Measurements from ENCODE around the gene EEFSEC. TPM values are rescaled to one million over a fixed set of nuclear protein-coding genes. Genes with fewer than 3 reads are reported as not detected.

The EEFSEC gene
- total and polyA plus RNA-seq, 8 donors = 5.9 to 9.8 (median 7.4) TPM

- intact Hi-C loops (cut with DNase I) = no loop called here
- 84 to 86% methylated on average over 8 of the region's 8 CpGs for WGBS, 2 donors
- no peak for ATAC-seq
- H3K4me3 ChIP-seq = no peak overlapping the region
- H3K36me3 ChIP-seq = no peaks in the 10 kb centered on the region
- FAIRE-seq = no peak
- peak overlapping the region in 2 of 4 donors; percentile 72 to 82 for H3K27ac ChIP-seq
- no peaks in the 10 kb centered on the region for H3K9me3 ChIP-seq
- H3K27me3 ChIP-seq = no peaks in the 10 kb centered on the region
- peaks cover 42 to 61% (median 59%) of the 10 kb centered on the region in 3 donors for H3K4me1 ChIP-seq
- TF ChIP-seq CTCF (IDR thresholded peaks at IDR 0.05) = no peak
- DNase-seq = peak in 2 of 6 donors; percentile 4 to 10
These were observed 167.5 kb downstream of the EEFSEC start for GRCh38 chr3:128320551-128321340.

GRCh38 chr3:128321418-128321817 lies 168.1 kb downstream of the EEFSEC start:
- Histone ChIP-seq H3K27me3 (no peaks in the 10 kb centered on the region), H3K27ac (peak overlapping the region; percentile 72 to 82 (median 78)), H3K4me3 (no peak overlapping the region), H3K36me3 (no peaks in the 10 kb centered on the region), H3K9me3 (no peaks in the 10 kb centered on the region), H3K4me1 (peaks cover 42 to 61% (median 59%) of the 10 kb centered on the region in 3 donors)
- DNase-seq (peak in 2 of 6 donors; percentile 2 to 47), ATAC-seq (no peak), FAIRE-seq (no peak)
- 86 to 93% methylated on average over 4 of the region's 4 CpGs for WGBS, 2 donors
- intact Hi-C loops (cut with DNase I) = no loop called here
- no peak for TF ChIP-seq CTCF (IDR thresholded peaks at IDR 0.05)

- no peaks in the 10 kb centered on the region for H3K27me3 ChIP-seq
- peak in 3 of 4 donors; percentile 38 to 44 (median 40) for TF ChIP-seq CTCF (IDR thresholded peaks at IDR 0.05)
- no peaks in the 10 kb centered on the region for H3K9me3 ChIP-seq
- H3K27ac ChIP-seq = peak overlapping the region; percentile 72 to 82 (median 78)
- H3K36me3 ChIP-seq = no peaks in the 10 kb centered on the region
- no peak for FAIRE-seq
- peak; percentile 69 to 90 (median 77) for DNase-seq
- intact Hi-C loops (cut with DNase I) = no loop called here
- no peak overlapping the region for H3K4me3 ChIP-seq
- WGBS, 2 donors = 57 to 65% methylated on average over 14 of the region's 14 CpGs
- ATAC-seq = peak; percentile 40 to 58 (median 52)
- H3K4me1 ChIP-seq = peaks cover 42 to 55% (median 50%) of the 10 kb centered on the region in 3 donors
These were observed 169.0 kb downstream of the EEFSEC start for GRCh38 chr3:128322030-128323022.

- intact Hi-C loops (cut with DNase I) = no loop called here
- Histone ChIP-seq H3K27ac (peak overlapping the region; percentile 72 to 82 (median 78)), H3K9me3 (no peaks in the 10 kb centered on the region), H3K4me1 (peaks cover 33 to 52% (median 39%) of the 10 kb centered on the region in 3 donors), H3K36me3 (no peaks in the 10 kb centered on the region), H3K27me3 (no peaks in the 10 kb centered on the region), H3K4me3 (no peak overlapping the region)
- FAIRE-seq (no peak), ATAC-seq (peak; percentile 67 to 79 (median 77)), DNase-seq (peak; percentile 83 to 91 (median 88))
- 37% methylated on average over 17 of the region's 17 CpGs for WGBS, 2 donors
- TF ChIP-seq CTCF (IDR thresholded peaks at IDR 0.05) = no peak
These were observed 170.2 kb downstream of the EEFSEC start for GRCh38 chr3:128323206-128324081.

All from pancreas (tissue), 10 donors.